ENCODE results near the gene RPA1. TPM values are rescaled to one million over a fixed set of nuclear protein-coding genes. Genes with fewer than 3 reads are reported as not detected.
A peak's percentile ranks its signal among the peaks of the same experiment; 100 is the strongest.

The RPA1 gene
- total and polyA plus RNA-seq, 9 donors, result 20.7 to 137 (median 112) TPM

GRCh38 chr17:1785930-1786329 lies 43.9 kb upstream of the RPA1 start:
- no peak for TF ChIP-seq EP300 (IDR thresholded peaks at IDR 0.05)
- no peak for TF ChIP-seq CTCF (IDR thresholded peaks at IDR 0.05)
- TF ChIP-seq POLR2A (IDR thresholded peaks at IDR 0.05), result no peak
- WGBS, 3 donors, result 35 to 65% (median 44%) methylated on average over 4 of the region's 4 CpGs
- Histone ChIP-seq H3K27ac (peak overlapping the region; percentile 39 to 84), H3K36me3 (no peaks in the 10 kb centered on the region), H3K4me3 (no peak overlapping the region), H3K9me3 (no peaks in the 10 kb centered on the region), H3K4me1 (ENCODE audit: insufficient read depth) (peaks cover 25% of the 10 kb centered on the region), H3K27me3 (no peaks in the 10 kb centered on the region)
- intact Hi-C loops (cut with DNase I), result loop anchor here in 1 of 4 donors (10.0 kb wide), 1 partner anchor 141 kb away; the partner anchor contains the start of genes RILP and SCARF1
- DNase-seq, result peak in 2 of 5 donors; percentile 23 to 44

- H3K4me1 ChIP-seq (ENCODE audit: insufficient read depth), result peaks cover 20% of the 10 kb centered on the region
- 55 to 81% (median 62%) methylated on average over 7 of the region's 7 CpGs for WGBS, 3 donors
- no peaks in the 10 kb centered on the region for H3K36me3 ChIP-seq
- H3K27me3 ChIP-seq, result no peaks in the 10 kb centered on the region
- H3K27ac ChIP-seq, result peak overlapping the region; percentile 39 to 84
- intact Hi-C loops (cut with DNase I), result loop anchor here in 1 of 4 donors (10.0 kb wide), 1 partner anchor 142 kb away; the partner anchor contains the start of genes RILP and SCARF1
- peak in 2 of 5 donors; percentile 31 to 47 for DNase-seq
- H3K9me3 ChIP-seq, result no peaks in the 10 kb centered on the region
- no peak overlapping the region for H3K4me3 ChIP-seq
- TF ChIP-seq EP300 (IDR thresholded peaks at IDR 0.05) (no peak), POLR2A (IDR thresholded peaks at IDR 0.05) (no peak), CTCF (IDR thresholded peaks at IDR 0.05) (no peak)
These were observed 43.1 kb upstream of the RPA1 start for GRCh38 chr17:1786708-1787107.

- H3K27me3 ChIP-seq, result no peaks in the 10 kb centered on the region
- DNase-seq, result peak; percentile 66 to 85 (median 77)
- TF ChIP-seq CTCF (IDR thresholded peaks at IDR 0.05) (no peak), POLR2A (IDR thresholded peaks at IDR 0.05) (no peak), EP300 (IDR thresholded peaks at IDR 0.05) (no peak)
- no peaks in the 10 kb centered on the region for H3K36me3 ChIP-seq
- H3K4me1 ChIP-seq (ENCODE audit: insufficient read depth), result peaks cover 15% of the 10 kb centered on the region
- WGBS, 3 donors, result 49 to 58% (median 52%) methylated on average over 16 of the region's 16 CpGs
- intact Hi-C loops (cut with DNase I), result loop anchor here in 1 of 4 donors (10.0 kb wide), 1 partner anchor 143 kb away; the partner anchor contains the start of genes RILP and SCARF1
- H3K9me3 ChIP-seq, result no peaks in the 10 kb centered on the region
- peak overlapping the region; percentile 39 to 84 for H3K27ac ChIP-seq
- H3K4me3 ChIP-seq, result no peak overlapping the region
These were observed 42.4 kb upstream of the RPA1 start for GRCh38 chr17:1787301-1787902.

- Histone ChIP-seq H3K9me3 (no peaks in the 10 kb centered on the region), H3K4me1 (ENCODE audit: insufficient read depth) (peaks cover 5% of the 10 kb centered on the region), H3K4me3 (no peak overlapping the region), H3K27ac (no peak overlapping the region), H3K27me3 (no peaks in the 10 kb centered on the region), H3K36me3 (no peaks in the 10 kb centered on the region)
- 70 to 76% (median 71%) methylated on average over 5 of the region's 5 CpGs for WGBS, 3 donors
- no peak for DNase-seq
- intact Hi-C loops (cut with DNase I), result loop anchor here in 1 of 4 donors (10.0 kb wide), 1 partner anchor 145 kb away; the partner anchor contains the start of genes RILP and SCARF1
- no peak for TF ChIP-seq EP300 (IDR thresholded peaks at IDR 0.05)
- no peak for TF ChIP-seq CTCF (IDR thresholded peaks at IDR 0.05)
These were observed 39.9 kb upstream of the RPA1 start for GRCh38 chr17:1789936-1790335.
